COR-L47 (cell line): Measurements from ENCODE around the gene KRT13.
A peak's percentile ranks its signal among the peaks of the same experiment; 100 is the strongest.
"Not testable (repeated sequence)": the region's sequence is repeated elsewhere in the genome, so short reads cannot be mapped to it uniquely, and the experiment has no call there.

Experiments
- DNase-seq: peaks from one replicate; lab custom pipeline; 2025; lab: John Stamatoyannopoulos, UW

Gene KRT13

GRCh38 chr17:41505007-41505808, at the start of gene KRT13:
TSS of gene KRT13 (minus strand) at chr17:41505612. CDS start at chr17:41505550, 62 bp downstream.
- no peak for DNase-seq

- no peak for DNase-seq
Observed at GRCh38 chr17:41553987-41554680, 48.7 kb upstream of the KRT13 start.

- DNase-seq, result no peak
Observed at GRCh38 chr17:41553176-41553575, 47.8 kb upstream of the KRT13 start.

GRCh38 chr17:41552455-41552854, 47.0 kb upstream of the KRT13 start:
- DNase-seq, result no peak

- DNase-seq, result no peak
Observed at GRCh38 chr17:41551365-41551764, 46.0 kb upstream of the KRT13 start.

- no peak for DNase-seq
Observed at GRCh38 chr17:41549596-41550039, 44.2 kb upstream of the KRT13 start.

GRCh38 chr17:41548844-41549595, 43.6 kb upstream of the KRT13 start:
- DNase-seq, result peak; percentile 74

- DNase-seq, result no peak
Observed at GRCh38 chr17:41547921-41548843, 42.8 kb upstream of the KRT13 start.

GRCh38 chr17:41547378-41547841, 42.0 kb upstream of the KRT13 start:
- DNase-seq, result no peak

- no peak for DNase-seq
Observed at GRCh38 chr17:41546819-41547218, 41.4 kb upstream of the KRT13 start.

- no peak for DNase-seq
Observed at GRCh38 chr17:41545829-41546410, 40.5 kb upstream of the KRT13 start.

GRCh38 chr17:41544935-41545334, 39.5 kb upstream of the KRT13 start:
- DNase-seq, result no peak

- DNase-seq, result peak; percentile 42
Observed at GRCh38 chr17:41544491-41544892, 39.1 kb upstream of the KRT13 start.

GRCh38 chr17:41542786-41543185, 37.4 kb upstream of the KRT13 start:
- DNase-seq, result not testable (repeated sequence)

- DNase-seq, result no peak
Observed at GRCh38 chr17:41542357-41542756, 36.9 kb upstream of the KRT13 start.

- no peak for DNase-seq
Observed at GRCh38 chr17:41540921-41541625, 35.7 kb upstream of the KRT13 start.

- peak; percentile 27 for DNase-seq
Observed at GRCh38 chr17:41539979-41540701, 34.7 kb upstream of the KRT13 start.

GRCh38 chr17:41539071-41539492, 33.7 kb upstream of the KRT13 start:
- peak; percentile 34 for DNase-seq

- no peak for DNase-seq
Observed at GRCh38 chr17:41538565-41538991, 33.2 kb upstream of the KRT13 start.

- DNase-seq, result no peak
Observed at GRCh38 chr17:41537990-41538389, 32.6 kb upstream of the KRT13 start.
